Right lobe of liver (tissue), 6 donors: ENCODE measurements around the gene IQSEC3. TPM values are rescaled to one million over a fixed set of nuclear protein-coding genes. Genes with fewer than 3 reads are reported as not detected.
"Not testable (repeated sequence)": the region's sequence is repeated elsewhere in the genome, so short reads cannot be mapped to it uniquely, and the experiment has no call there.

ENCODE experiments used
- ATAC-seq, 4 donors: fragments of 200-7000 bp; cut with Tn5 transposase; one replicate each; pipeline ENCODE4 v1.9.1; 2020; ENCODE audit warnings: mild to moderate bottlenecking in 4 of 4, moderate library complexity in 4 of 4
- DNase-seq, 3 donors: peaks; one replicate each; pipeline ENCODE4 v3.0.0-alpha.2; 2020
- H3K27ac ChIP-seq, 3 donors: fragments of 200-600 bp; one replicate each; pipeline ENCODE4 v1.8.0; 2022
- H3K27me3 ChIP-seq, 2 donors: fragments of 200-600 bp; one replicate each; pipeline ENCODE4 v1.8.0; 2022
- H3K36me3 ChIP-seq, 4 donors: fragments of 200-600 bp; sonication (generic) in 1 of 4; one replicate each; pipeline versions ENCODE4 v1.5.1 to v1.8.0; 2017 to 2022; ENCODE audit warnings: control low read depth in 1 of 4
- H3K4me1 ChIP-seq, 4 donors: fragments of 200-600 bp; sonication (generic) in 1 of 4; one replicate each; pipeline versions ENCODE4 v1.5.1 to v1.8.0; 2017 to 2022; ENCODE audit warnings: control low read depth in 1 of 4
- H3K4me3 ChIP-seq, 3 donors: fragments of 200-600 bp; one replicate each; pipeline ENCODE4 v1.8.0; 2022
- H3K9me3 ChIP-seq, 4 donors: fragments of 200-600 bp; sonication (generic) in 1 of 4; one replicate each; pipeline versions ENCODE4 v1.5.1 to v1.8.0; 2017 to 2022; ENCODE audit warnings: control low read depth in 1 of 4
- CTCF ChIP-seq, 4 donors: fragments of 200-600 bp in 3 of 4; fragments of 450-650 bp in 1 of 4; IDR thresholded peaks; one replicate each; pipeline versions ENCODE4 v1.5.1 to v1.8.0; 2016 to 2022; ENCODE audit warnings: antibody characterized with exemption in 4 of 4, mild to moderate bottlenecking in 2 of 4
- POLR2A ChIP-seq: fragments of 450-650 bp; IDR thresholded peaks from one replicate; pipeline ENCODE4 v1.6.1; 2017; ENCODE audit warnings: antibody characterized with exemption, mild to moderate bottlenecking
- WGBS: methylation state at CpG from one replicate; pipeline ENCODE4 v1.1.6; 2018; ENCODE audit warnings: low coverage, low lambda C conversion rate; ENCODE audit not compliant: insufficient coverage; ENCODE audit errors: missing lambda C conversion rate; 5-methylcytosine and 5-hydroxymethylcytosine counted together
- intact Hi-C, 2 donors: fragments of 100-400 bp; cut with DNase I; formaldehyde crosslinking; loops; one replicate each; pipeline versions ENCODE4 v1.11.2 to v1.14.1; 2022
- total RNA-seq, 6 experiments: library from RNA; depleted of rRNA in 2 of 6; stranded (reverse); fragments of >200 nt in 2 of 6; fragmentation: NEBNext Ultra II Directional in 3 of 6; extraction: Animal tissue kit (Norgen Biotek cat#: 25700) in 3 of 6; gene quantifications; one replicate each; pipeline versions ENCODE4 v1.1.0 to v1.2.4, GENCODE V29; 2016 to 2023
- donor health status: DM: no; HTN: yes; CAD: no.
- donor health status: DM: no; HTN: no; CAD: no.
- donor health status: DM: no; HTN: no; CAD: no.
- donor health status: DM: no; HTN: yes; CAD: no.
- donor health status: DM: no; HTN: yes; CAD: no.

Gene IQSEC3
- total RNA-seq, 6 experiments from 2014 or later: 0.05 to 0.64 (median 0.15) TPM; not detected in 1

GRCh38 chr12:129001-129400, 62.4 kb downstream of the IQSEC3 start:
- ATAC-seq: no peak
- TF ChIP-seq CTCF (IDR thresholded peaks at IDR 0.05): no peak
- no peak for TF ChIP-seq POLR2A
- DNase-seq: no peak
- WGBS: 59% methylated on average over 6 of the region's 10 CpGs
- H3K4me1 ChIP-seq: no peaks in the 10 kb centered on the region
- H3K9me3 ChIP-seq: no peaks in the 10 kb centered on the region
- H3K4me3 ChIP-seq: no peak overlapping the region
- intact Hi-C loops: no loop called here
- H3K27ac ChIP-seq: no peak overlapping the region
- no peaks in the 10 kb centered on the region for H3K36me3 ChIP-seq
- no peaks in the 10 kb centered on the region for H3K27me3 ChIP-seq

GRCh38 chr12:130519-130918, 64.0 kb downstream of the IQSEC3 start:
- H3K27me3 ChIP-seq: no peaks in the 10 kb centered on the region
- TF ChIP-seq POLR2A (no peak), CTCF (IDR thresholded peaks at IDR 0.05) (no peak)
- no peak for DNase-seq
- no peaks in the 10 kb centered on the region for H3K9me3 ChIP-seq
- WGBS: no CpG with 5 or more reads among the region's 5 CpGs
- ATAC-seq: no peak
- no peaks in the 10 kb centered on the region for H3K4me1 ChIP-seq
- H3K27ac ChIP-seq: no peak overlapping the region
- H3K36me3 ChIP-seq: no peaks in the 10 kb centered on the region
- intact Hi-C loops: no loop called here
- no peak overlapping the region for H3K4me3 ChIP-seq

GRCh38 chr12:131008-131407, 64.4 kb downstream of the IQSEC3 start:
- Histone ChIP-seq H3K9me3 (no peaks in the 10 kb centered on the region), H3K27me3 (no peaks in the 10 kb centered on the region), H3K4me3 (no peak overlapping the region), H3K36me3 (no peaks in the 10 kb centered on the region), H3K4me1 (no peaks in the 10 kb centered on the region), H3K27ac (no peak overlapping the region)
- 92% methylated on average over 8 of the region's 12 CpGs for WGBS
- intact Hi-C loops: no loop called here
- TF ChIP-seq CTCF (IDR thresholded peaks at IDR 0.05): no peak
- DNase-seq: no peak
- ATAC-seq: no peak

- intact Hi-C loops: no loop called here
- ATAC-seq: no peak
- 76% methylated on average over 12 of the region's 12 CpGs for WGBS
- Histone ChIP-seq H3K4me3 (no peak overlapping the region), H3K9me3 (no peaks in the 10 kb centered on the region), H3K27me3 (no peaks in the 10 kb centered on the region), H3K27ac (no peak overlapping the region), H3K36me3 (no peaks in the 10 kb centered on the region), H3K4me1 (no peaks in the 10 kb centered on the region)
- DNase-seq: no peak
- TF ChIP-seq POLR2A: no peak
- no peak for TF ChIP-seq CTCF (IDR thresholded peaks at IDR 0.05)
Measured at GRCh38 chr12:131732-132495, 65.3 kb downstream of the IQSEC3 start.

GRCh38 chr12:133616-134232, 67.2 kb downstream of the IQSEC3 start:
- WGBS: 69% methylated on average over 7 of the region's 7 CpGs

More at GRCh38 chr12:133616-134232, 67.2 kb downstream of the IQSEC3 start:
- DNase-seq, H3K9me3 ChIP-seq, H3K36me3 ChIP-seq, H3K4me3 ChIP-seq, H3K27ac ChIP-seq, H3K27me3 ChIP-seq, H3K4me1 ChIP-seq, intact Hi-C loops: not testable (repeated sequence)
- peak in 2 of 4 donors; percentile 15 to 24 for ATAC-seq
